ENCODE measurements around the gene DOCK6. TPM values are rescaled to one million over a fixed set of nuclear protein-coding genes. Genes with fewer than 3 reads are reported as not detected.

DOCK6 gene
- total RNA-seq, 1 experiment from 2014 or later: 19.4 TPM

DNA sequence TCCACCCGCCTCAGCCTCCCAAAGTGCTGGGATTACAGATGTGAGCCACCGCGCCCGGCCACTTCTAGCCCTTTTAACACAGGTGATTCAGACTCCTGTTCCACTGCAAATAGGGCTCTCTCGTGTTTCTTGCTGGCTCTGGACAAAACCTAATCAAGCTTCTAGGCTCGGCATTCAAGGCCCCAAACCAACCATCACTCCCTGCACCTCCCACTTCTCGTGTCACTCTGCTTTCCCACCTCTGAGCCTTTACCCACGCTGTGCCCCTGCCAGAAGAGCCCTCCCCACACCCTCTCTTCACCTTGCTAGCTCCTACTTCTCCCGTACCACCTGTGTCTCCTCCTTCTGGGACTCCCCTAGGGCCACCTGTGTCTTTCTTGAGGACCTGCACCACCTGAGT lies 84.7 kb downstream of the DOCK6 start:
- in situ Hi-C loops (cut with HindIII; ENCODE audit: low pct_unique_long_range_greater_than_20kb, low sequenced_read_pairs) (no loop called here), intact Hi-C loops (cut with micrococcal nuclease; ENCODE audit: unreplicated experiment) (no loop called here)
- no TSS peak for BruUV-seq (replicated peaks)
- POLR2A ChIA-PET: interaction anchor here (0.5 kb wide), 2 partner anchors 8 to 25 kb away, joined by 3 read pairs; no protein-coding TSS in a partner anchor
- H3K36me3 ChIP-seq (ENCODE audit: control insufficient read depth, insufficient read depth, low read length): peaks cover 5% of the 10 kb centered on the region
- H3K27me3 ChIP-seq (ENCODE audit: control insufficient read depth, insufficient read depth, low read length): no peaks in the 10 kb centered on the region
- CTCF ChIA-PET: no interaction called here
- no peak overlapping the region for H3K4me3 ChIP-seq (ENCODE audit: low read depth in 2 of 2, low read length in 2 of 2)
- ATAC-seq (no peak), DNase-seq (ENCODE audit: low read depth, low spot score) (no peak)
- no peak overlapping the region for H3K27ac ChIP-seq (ENCODE audit: low read length)
- H3K4me1 ChIP-seq (ENCODE audit: control insufficient read depth, insufficient read depth, low read length): no peaks in the 10 kb centered on the region; the same call in 1 of the 2 replicates
- H3K9me3 ChIP-seq (ENCODE audit: control insufficient read depth, insufficient read depth, low read depth, low read length): no peaks in the 10 kb centered on the region
- TF ChIP-seq, protein P1, sequence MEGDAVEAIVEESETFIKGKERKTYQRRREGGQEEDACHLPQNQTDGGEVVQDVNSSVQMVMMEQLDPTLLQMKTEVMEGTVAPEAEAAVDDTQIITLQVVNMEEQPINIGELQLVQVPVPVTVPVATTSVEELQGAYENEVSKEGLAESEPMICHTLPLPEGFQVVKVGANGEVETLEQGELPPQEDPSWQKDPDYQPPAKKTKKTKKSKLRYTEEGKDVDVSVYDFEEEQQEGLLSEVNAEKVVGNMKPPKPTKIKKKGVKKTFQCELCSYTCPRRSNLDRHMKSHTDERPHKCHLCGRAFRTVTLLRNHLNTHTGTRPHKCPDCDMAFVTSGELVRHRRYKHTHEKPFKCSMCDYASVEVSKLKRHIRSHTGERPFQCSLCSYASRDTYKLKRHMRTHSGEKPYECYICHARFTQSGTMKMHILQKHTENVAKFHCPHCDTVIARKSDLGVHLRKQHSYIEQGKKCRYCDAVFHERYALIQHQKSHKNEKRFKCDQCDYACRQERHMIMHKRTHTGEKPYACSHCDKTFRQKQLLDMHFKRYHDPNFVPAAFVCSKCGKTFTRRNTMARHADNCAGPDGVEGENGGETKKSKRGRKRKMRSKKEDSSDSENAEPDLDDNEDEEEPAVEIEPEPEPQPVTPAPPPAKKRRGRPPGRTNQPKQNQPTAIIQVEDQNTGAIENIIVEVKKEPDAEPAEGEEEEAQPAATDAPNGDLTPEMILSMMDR (IDR thresholded peaks at IDR 0.05): no peak
- TF ChIP-seq, protein P2, sequence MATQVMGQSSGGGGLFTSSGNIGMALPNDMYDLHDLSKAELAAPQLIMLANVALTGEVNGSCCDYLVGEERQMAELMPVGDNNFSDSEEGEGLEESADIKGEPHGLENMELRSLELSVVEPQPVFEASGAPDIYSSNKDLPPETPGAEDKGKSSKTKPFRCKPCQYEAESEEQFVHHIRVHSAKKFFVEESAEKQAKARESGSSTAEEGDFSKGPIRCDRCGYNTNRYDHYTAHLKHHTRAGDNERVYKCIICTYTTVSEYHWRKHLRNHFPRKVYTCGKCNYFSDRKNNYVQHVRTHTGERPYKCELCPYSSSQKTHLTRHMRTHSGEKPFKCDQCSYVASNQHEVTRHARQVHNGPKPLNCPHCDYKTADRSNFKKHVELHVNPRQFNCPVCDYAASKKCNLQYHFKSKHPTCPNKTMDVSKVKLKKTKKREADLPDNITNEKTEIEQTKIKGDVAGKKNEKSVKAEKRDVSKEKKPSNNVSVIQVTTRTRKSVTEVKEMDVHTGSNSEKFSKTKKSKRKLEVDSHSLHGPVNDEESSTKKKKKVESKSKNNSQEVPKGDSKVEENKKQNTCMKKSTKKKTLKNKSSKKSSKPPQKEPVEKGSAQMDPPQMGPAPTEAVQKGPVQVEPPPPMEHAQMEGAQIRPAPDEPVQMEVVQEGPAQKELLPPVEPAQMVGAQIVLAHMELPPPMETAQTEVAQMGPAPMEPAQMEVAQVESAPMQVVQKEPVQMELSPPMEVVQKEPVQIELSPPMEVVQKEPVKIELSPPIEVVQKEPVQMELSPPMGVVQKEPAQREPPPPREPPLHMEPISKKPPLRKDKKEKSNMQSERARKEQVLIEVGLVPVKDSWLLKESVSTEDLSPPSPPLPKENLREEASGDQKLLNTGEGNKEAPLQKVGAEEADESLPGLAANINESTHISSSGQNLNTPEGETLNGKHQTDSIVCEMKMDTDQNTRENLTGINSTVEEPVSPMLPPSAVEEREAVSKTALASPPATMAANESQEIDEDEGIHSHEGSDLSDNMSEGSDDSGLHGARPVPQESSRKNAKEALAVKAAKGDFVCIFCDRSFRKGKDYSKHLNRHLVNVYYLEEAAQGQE (IDR thresholded peaks at IDR 0.05; ENCODE audit: insufficient read depth in 1 of 2, low read depth in 2 of 2, low read length in 1 of 2): no peak
- TF ChIP-seq POLR2AphosphoS5 (IDR thresholded peaks at IDR 0.05; ENCODE audit: low read depth, low read length): no peak

DNA sequence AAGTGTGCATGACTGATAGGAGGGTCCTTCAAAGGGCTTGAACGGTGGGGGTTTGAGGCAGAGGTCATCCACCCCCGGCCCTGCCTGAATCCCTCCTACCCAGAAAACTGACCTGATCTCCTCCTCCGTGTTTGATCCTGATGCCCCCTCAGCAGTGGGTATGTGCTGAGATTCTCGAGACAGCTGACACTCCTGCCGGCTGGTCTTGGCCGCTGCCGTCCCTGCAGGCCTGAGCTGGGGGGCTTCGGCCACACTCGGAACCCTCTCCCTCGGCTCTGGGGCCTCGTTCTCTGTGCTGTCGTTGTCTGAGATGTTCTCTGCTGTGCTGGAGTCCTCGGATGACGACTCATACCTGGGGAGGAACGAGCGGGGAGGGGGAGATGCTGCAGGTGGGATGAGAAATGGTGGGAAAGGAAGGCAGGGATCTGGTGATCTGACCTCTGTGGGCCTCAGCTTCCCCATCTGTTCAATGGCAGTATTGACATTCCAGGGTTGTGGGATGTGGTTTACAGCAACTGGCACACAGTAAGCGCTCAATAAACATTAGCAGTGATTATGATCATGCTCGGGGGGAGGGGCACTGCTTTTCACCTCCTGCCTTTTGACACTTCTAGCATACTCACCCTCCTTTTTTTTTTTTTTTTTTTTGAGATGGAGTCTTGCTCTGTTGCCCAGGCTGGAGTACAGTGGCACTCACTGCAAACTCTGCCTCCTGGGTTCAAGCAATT lies 85.7 kb downstream of the DOCK6 start:
- intact Hi-C loops (cut with micrococcal nuclease; ENCODE audit: unreplicated experiment): no loop called here
- ATAC-seq: no peak
- H3K36me3 ChIP-seq (ENCODE audit: control insufficient read depth, insufficient read depth, low read length): peaks cover 5% of the 10 kb centered on the region

More for the DNA sequence above, 85.7 kb downstream of the DOCK6 start:
- ChIA-PET CTCF (no interaction called here), POLR2A (no interaction called here)
- no peaks in the 10 kb centered on the region for H3K9me3 ChIP-seq (ENCODE audit: control insufficient read depth, insufficient read depth, low read depth, low read length)
- in situ Hi-C loops (cut with HindIII; ENCODE audit: low pct_unique_long_range_greater_than_20kb, low sequenced_read_pairs): no loop called here
- no peak overlapping the region for H3K27ac ChIP-seq (ENCODE audit: low read length)
- no peak for DNase-seq (ENCODE audit: low read depth, low spot score)
- H3K27me3 ChIP-seq (ENCODE audit: control insufficient read depth, insufficient read depth, low read length): no peaks in the 10 kb centered on the region
- TF ChIP-seq SIN3A (IDR thresholded peaks at IDR 0.05; ENCODE audit: borderline replicate concordance, insufficient read depth, low read depth, low read length) (no peak), TCF7L2 (IDR thresholded peaks at IDR 0.05; ENCODE audit: low read depth, low read length) (no peak), POLR2AphosphoS5 (IDR thresholded peaks at IDR 0.05; ENCODE audit: low read depth, low read length) (no peak)
- TF ChIP-seq, protein P1 (IDR thresholded peaks at IDR 0.05): no peak
- TF ChIP-seq, protein P2 (IDR thresholded peaks at IDR 0.05; ENCODE audit: insufficient read depth in 1 of 2, low read depth in 2 of 2, low read length in 1 of 2): no peak
- H3K4me3 ChIP-seq (ENCODE audit: low read depth in 2 of 2, low read length in 2 of 2): no peak overlapping the region
- no peaks in the 10 kb centered on the region; the same call in 1 of the 2 replicates for H3K4me1 ChIP-seq (ENCODE audit: control insufficient read depth, insufficient read depth, low read length)
- BruUV-seq (replicated peaks): TSS peak; percentile 54
